PFSK-1 (cell line): ENCODE measurements around the gene SGK1.

ENCODE experiments used
- FOXP2 ChIP-seq: optimal IDR thresholded peaks from 2 replicates; pipeline ENCODE3; 2011; ENCODE audit warnings: borderline replicate concordance, control low read depth, inconsistent platforms; ENCODE audit not compliant: insufficient read depth; ENCODE audit errors: extremely low read length, extremely low read depth
- POLR2AphosphoS5 ChIP-seq: IDR thresholded peaks from 2 replicates; pipeline ENCODE4 v1.6.1; 2012; ENCODE audit warnings: low read depth, mild to moderate bottlenecking, control low read depth, low read length, moderate library complexity
- SIN3A ChIP-seq: IDR thresholded peaks from 2 replicates; pipeline ENCODE4 v1.6.1; 2012; ENCODE audit warnings: mild to moderate bottlenecking, low read length, moderate library complexity, borderline replicate concordance; ENCODE audit not compliant: insufficient read depth
- TAF1 ChIP-seq: IDR thresholded peaks from 2 replicates; pipeline ENCODE4 v1.6.1; 2012; ENCODE audit warnings: low read length, control low read depth, borderline replicate concordance; ENCODE audit not compliant: insufficient read depth
- TF ChIP-seq, protein P1 (sequence below), 2 experiments: IDR thresholded peaks; 2 replicates each; pipeline versions ENCODE4 v1.6.1 to v1.8.0; 2011 to 2012; ENCODE audit warnings: low read depth in 2 of 2, low read length in 2 of 2, control low read depth in 1 of 2, inconsistent platforms in 1 of 2, mild to moderate bottlenecking in 1 of 2, moderate library complexity in 1 of 2; ENCODE audit not compliant: insufficient read depth in 1 of 2

SGK1 gene

DNA sequence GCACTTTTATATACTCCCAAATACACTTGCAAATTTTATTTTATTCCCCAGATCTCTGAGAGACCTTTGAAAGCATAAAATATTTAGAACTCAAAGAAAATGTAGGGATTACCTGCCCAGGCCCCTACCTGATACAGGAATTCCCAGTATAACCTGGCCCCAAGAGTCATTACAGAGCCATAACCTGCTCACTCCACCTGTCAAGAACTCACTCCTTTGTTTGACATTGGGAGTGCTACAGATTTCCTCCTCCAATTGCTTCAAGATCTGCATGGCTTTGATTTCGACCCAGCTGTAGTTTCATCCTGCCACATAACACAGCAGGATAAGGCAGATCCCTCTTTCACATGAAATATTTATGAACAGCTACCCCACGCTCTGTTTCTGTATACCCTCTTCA lies 169.3 kb downstream of the SGK1 start:
- TF ChIP-seq, protein P1, sequence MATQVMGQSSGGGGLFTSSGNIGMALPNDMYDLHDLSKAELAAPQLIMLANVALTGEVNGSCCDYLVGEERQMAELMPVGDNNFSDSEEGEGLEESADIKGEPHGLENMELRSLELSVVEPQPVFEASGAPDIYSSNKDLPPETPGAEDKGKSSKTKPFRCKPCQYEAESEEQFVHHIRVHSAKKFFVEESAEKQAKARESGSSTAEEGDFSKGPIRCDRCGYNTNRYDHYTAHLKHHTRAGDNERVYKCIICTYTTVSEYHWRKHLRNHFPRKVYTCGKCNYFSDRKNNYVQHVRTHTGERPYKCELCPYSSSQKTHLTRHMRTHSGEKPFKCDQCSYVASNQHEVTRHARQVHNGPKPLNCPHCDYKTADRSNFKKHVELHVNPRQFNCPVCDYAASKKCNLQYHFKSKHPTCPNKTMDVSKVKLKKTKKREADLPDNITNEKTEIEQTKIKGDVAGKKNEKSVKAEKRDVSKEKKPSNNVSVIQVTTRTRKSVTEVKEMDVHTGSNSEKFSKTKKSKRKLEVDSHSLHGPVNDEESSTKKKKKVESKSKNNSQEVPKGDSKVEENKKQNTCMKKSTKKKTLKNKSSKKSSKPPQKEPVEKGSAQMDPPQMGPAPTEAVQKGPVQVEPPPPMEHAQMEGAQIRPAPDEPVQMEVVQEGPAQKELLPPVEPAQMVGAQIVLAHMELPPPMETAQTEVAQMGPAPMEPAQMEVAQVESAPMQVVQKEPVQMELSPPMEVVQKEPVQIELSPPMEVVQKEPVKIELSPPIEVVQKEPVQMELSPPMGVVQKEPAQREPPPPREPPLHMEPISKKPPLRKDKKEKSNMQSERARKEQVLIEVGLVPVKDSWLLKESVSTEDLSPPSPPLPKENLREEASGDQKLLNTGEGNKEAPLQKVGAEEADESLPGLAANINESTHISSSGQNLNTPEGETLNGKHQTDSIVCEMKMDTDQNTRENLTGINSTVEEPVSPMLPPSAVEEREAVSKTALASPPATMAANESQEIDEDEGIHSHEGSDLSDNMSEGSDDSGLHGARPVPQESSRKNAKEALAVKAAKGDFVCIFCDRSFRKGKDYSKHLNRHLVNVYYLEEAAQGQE (IDR thresholded peaks at IDR 0.05; ENCODE audit: insufficient read depth in 1 of 2, low read depth in 2 of 2, low read length in 2 of 2): no peak
- TF ChIP-seq FOXP2 (no peak), TAF1 (no peak), SIN3A (no peak), POLR2AphosphoS5 (no peak)

DNA sequence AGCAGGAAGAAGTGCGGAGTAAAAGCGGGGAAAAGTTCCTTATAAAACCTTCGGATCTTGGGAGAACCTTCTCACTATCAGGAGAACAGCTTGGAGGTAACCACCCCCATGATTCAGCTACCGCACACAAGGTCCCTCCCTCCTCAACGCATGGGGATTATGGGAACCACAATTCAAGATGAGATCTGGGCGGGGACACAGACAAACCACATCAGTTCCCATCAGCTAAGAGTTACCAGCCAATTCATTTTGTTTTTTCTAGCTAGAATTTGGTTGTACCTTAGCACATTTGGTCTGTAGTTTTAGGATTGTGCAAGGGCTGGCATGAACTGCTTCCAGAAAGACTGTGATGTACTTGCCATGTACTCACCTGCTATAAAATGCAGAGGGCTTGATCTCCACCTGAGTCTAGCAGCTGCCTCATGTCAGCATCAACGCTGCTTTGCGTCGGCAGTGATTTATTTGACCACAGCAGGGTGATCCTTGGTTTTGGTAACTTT lies 170.8 kb downstream of the SGK1 start:
- TF ChIP-seq, protein P1 (IDR thresholded peaks at IDR 0.05; ENCODE audit: insufficient read depth in 1 of 2, low read depth in 2 of 2, low read length in 2 of 2): no peak
- TF ChIP-seq TAF1 (no peak), POLR2AphosphoS5 (no peak), SIN3A (no peak), FOXP2 (no peak)

DNA sequence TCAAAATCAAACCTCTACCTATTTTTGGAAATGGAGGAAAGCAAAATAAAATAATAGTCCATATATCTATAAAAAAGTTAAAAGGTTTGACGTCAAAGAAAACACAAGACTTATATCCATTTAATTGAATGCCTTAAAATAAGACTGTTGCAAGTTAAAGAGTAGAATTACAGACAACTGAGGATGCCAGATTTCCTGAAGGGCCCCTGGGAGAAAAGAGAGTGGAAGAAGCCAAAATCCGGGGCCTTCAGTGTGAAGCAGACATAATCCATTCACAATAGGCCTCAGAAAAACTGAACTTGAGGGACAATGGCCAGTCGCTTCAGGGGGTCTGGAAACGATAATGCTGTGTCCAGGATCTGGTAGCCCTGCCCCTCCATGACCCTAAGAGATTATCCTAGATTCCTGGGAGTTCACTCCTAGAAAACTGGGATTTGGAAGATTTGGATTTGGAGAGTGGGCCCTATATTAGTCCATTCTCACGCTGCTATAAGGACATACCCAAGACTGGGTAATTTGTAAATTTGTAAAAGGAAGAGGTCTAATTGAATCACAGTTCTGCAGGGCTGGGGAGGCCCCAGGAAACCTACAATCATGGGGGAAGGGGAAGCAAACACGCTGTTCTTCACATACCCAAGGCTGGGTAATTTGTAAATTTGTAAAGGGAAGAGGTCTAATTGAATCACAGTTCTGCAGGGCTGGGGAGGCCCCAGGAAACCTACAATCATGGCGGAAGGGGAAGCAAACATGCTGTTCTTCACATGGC lies 171.5 kb downstream of the SGK1 start:
- TF ChIP-seq SIN3A: no peak
- no peak for TF ChIP-seq FOXP2
- TF ChIP-seq TAF1: no peak
- TF ChIP-seq, protein P1 (IDR thresholded peaks at IDR 0.05; ENCODE audit: insufficient read depth in 1 of 2, low read depth in 2 of 2, low read length in 2 of 2): no peak
- no peak for TF ChIP-seq POLR2AphosphoS5

DNA sequence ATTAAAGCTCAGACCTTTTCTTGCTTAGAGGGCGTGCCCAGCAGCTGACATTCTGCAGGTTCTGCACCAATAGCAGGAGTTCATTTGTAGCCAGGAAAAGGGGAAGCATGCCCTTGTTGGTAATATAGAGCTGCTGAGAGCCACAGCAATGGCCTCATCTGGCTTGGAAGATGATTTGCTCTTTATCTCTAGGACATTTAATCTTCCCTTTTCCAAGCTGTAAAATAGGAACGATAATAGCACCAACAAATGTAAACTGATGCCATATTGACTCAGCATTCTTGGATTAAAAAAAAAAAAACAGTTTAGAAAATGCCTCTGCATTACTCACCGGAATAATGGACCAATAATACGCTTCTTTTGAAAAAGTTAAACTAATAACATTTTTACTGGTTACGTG lies 172.1 kb downstream of the SGK1 start:
- no peak for TF ChIP-seq FOXP2
- TF ChIP-seq SIN3A: no peak
- TF ChIP-seq TAF1: no peak
- TF ChIP-seq POLR2AphosphoS5: no peak
- TF ChIP-seq, protein P1 (IDR thresholded peaks at IDR 0.05; ENCODE audit: insufficient read depth in 1 of 2, low read depth in 2 of 2, low read length in 2 of 2): no peak
